Activated CD4-positive, alpha-beta T cell treated with anti-CD3 and anti-CD28 coated beads for 4 hours (primary cell): ENCODE results near the gene RPS6KA2.

Experiments
- DNase-seq, 2 donors: peaks; one replicate each; pipeline ENCODE4 v3.0.0-alpha.2; 2020

RPS6KA2 gene

DNA sequence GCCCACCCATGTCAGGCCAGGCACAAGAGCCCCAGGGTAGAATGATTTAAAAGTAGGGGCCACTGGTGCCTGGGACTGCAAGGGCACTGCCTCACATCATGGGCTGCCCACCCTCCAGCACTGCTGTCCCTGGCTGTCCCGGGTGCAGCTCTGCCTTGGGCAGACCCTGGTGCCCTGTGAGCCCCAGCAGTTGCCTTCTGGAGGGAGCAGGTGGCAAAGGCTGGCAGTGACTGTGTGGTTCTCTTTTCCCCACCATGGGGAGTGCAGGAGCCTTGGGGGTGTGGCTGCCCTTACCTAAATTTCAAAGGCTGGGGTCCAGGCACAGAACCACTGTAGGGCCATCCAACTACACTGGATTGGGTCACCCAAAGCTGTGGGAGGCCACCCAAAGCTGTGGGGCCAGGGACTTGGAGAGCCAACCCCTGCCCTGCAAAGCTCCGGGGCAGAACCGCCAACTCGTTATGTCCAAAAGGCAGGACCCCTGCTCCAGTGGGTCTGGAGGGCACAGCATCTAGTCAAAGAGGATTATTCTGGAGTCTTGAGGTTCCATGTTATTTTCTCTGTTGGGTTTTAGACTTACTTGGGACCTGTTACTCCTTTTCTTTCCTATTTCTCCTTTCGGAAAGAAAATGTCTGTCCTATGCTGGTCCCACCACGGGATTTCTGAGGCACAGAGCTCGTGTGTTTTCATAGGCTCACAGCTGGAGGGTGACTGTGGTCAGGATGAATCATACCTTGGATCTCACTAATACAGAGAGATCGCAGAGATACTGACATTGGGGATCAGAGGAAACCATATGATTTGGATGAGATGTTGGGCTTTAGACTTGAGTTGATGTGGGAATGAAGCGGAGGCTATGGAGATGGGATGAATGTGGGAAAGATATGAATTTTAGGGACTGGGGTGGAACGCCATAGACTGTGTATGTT, 105.9 kb downstream of the RPS6KA2 start:
- DNase-seq: no peak

DNA sequence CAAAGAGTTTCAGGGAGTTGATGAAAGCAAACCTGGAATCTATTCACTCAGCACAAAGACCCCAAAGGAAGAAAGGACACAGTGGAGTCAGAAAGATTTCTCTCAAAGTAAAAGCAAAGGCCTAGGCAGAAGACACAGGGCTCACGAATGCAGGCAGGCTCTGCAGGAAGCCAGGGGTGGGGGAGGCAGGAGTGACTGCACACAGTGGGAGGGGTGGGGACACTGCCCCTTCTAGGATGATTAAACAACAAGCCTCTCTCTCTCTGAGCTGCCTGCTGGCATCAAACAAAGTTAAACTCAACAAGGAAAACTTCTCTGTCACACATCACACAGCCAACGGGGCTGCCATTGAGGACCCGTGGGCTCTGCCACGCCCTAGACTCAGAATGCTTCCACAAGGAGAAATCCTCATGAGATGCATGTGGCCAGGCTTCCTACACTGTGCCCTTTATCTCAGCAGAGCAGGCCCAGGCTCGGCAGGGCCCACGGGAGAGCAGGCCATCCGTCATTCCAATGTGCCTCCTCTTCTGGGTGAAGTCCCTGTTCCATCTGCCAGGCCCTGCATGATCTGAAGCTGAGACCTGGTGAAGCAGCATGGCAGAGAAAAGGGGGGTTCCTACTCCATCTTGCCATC, 110.7 kb downstream of the RPS6KA2 start:
- DNase-seq: no peak

DNA sequence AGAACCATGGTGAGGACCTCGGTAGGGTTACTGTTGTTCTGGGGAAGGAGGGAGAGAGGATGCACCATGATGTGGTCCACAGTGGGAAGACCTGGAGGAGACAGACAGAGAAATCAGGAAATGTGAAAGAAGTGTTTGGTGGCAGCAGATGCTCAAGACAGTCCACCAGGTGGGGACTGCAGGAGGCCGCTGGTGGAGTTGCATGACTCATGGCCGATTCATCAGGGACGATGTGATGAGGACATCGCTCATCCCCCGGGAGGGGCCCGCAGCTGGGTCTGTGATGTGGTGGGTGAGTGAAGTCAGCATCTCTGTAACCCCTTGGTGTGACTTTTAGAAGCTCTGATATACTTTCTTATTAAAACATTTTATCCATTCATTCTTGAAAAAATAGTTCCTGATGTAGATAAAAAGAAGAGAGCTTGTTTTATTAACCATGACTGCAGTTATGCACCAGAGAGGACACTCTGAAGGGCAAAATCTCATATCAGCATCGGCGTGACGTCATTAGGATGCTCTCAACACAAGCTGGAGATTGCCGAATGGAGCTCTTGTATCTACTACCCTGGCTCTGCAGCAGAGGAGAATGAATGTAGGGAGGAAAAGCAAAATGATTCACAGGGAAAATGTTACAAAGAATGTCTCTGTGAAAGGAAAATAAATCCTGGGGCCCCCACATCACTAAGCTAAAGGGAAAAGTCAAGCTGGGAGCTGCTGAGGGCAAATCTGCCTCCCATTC, 111.8 kb downstream of the RPS6KA2 start:
- peak; percentile 46 to 62 for DNase-seq

DNA sequence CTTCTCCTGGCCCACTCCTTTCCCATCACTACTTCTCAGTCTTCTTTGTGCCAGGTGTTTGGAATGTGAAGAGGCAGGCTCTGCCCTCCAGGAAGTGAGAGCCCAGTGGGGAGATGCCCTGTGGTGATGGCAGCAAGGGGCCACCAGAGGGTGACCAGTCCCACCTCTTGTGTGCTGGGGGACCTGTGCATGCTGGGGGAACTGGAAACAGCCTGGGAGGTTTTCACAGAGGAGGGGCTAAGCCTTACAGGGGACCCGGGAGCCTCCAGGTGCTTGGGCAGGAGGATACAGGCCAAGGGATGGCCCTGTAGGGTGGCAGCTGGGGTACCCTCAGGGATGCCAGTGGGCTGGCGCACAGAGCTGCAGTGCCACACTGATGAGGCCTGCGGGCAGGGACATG, 112.9 kb downstream of the RPS6KA2 start:
- no peak for DNase-seq

DNA sequence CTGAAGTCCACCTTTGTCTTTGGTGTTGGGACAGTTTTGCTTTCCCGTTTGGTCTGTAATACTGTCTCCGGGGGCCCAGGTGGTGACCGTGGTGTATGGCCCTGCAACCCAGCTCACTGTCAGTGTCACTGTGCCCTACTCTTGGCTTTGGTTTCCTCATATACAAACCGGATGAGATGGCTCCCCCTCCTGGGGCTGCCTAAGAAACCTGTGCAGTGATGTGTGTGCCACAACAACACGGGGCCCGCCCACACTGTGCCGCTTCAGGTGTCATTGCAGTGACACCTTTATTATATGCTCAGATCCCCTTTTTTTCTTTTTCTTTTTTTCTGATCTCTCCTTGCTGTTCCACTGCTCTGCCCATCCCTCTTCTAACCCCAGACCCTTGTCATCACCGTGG, 114.5 kb downstream of the RPS6KA2 start:
- peak; percentile 48 to 52 for DNase-seq

DNA sequence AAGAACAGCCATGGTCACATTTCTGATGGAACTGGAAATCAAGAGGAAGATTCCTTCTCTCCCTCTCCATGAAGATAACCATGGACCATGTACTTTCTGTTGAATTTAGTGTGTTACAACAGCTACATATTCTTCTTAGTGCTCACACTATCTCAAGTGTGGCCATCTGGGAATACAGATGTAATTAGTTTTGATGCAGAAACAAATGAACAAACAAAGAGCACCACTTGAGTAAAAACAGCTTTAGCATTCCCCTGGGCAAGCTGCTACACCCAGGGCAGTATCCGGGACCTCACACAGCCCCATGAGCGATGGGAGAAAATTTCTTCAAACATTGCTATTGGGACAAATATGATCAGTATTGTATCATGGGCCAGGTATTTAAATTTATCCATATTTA, 115.7 kb downstream of the RPS6KA2 start:
- DNase-seq: no peak

DNA sequence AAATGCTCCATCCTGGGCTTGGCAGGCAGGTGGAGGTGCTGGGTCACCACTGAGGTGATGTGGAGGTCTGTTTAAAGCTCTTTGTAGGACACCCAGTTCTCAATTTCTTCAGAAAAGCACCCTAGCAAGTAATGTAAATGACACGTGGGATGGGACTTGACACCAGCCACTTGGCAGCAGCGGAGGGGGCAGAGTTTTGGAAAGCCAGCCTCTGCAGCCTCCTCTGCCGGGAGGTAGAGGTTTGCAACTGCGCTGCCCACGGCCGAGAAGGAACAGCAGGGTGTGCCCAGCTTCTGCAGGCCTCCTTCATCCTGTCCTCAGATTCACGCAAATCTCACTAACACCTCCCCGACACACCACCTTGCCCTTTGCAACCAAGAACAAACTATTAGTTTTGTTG, 117.9 kb downstream of the RPS6KA2 start:
- no peak for DNase-seq

DNA sequence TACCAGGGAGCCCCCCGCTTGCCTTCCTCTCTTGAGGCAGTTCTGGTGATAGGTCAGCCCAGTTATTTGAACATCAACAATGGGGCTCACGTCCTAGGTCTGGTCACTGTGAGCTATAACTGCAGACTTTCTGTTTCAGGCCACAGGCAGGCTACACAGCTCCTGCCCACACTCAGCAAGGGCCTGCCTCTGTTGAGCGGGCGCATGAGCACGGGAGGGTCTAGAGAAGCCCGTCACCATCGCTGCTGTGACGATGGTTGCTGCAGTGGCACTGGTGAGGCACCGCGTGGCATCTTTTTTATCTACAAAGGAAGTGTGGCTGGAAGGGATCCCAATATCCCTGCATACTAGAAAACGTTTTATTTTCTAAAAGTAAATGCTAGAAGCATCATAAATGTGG, 118.3 kb downstream of the RPS6KA2 start:
- no peak for DNase-seq

DNA sequence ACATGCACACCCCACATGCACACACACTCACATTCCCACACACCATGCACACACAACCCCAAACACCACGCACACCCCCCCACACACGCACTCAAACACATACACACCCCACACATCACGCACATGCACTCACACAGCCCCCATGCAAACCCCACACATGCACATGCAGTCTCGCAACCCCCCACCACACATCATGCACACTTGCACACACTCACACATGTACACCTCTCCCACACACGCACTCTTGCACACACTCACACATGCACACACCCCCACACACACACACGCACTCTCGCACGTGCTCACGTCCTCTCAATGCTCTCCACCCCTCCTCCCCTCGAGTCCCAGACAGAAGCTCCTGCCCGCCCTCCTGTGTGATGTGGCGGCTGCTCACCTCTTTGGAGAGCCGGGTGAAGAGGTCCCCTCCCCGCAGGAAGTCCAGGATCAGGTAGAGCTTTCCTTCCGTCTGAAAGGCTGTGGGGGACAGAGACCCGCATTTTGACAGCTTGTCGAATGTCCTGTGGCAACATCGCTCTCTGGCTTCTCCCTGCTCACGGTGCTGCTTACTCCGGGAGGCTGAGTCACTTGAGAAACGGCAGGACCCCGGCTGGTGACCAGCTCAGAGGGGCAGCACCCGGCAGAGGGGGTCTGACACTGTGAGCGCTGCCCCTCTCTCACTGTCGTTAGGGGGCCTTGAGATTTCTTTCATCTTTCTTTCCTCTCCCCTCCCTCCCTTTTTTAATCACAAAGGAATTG, 119.1 kb downstream of the RPS6KA2 start:
- no peak for DNase-seq

DNA sequence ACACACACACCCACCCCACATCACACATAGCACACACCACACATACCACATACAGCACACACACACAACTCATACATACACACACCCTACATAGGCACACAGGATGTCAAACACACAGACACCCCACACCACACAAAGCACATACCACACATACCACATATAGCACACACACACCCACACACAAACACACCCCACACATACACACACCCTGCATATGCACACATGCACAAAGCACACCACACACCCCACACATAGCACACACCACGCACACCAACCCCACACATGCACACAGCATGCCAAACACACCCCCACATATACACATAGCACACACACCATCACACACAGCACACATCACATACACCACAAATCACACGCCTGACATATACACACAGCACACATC, 119.7 kb downstream of the RPS6KA2 start:
- DNase-seq: no peak

DNA sequence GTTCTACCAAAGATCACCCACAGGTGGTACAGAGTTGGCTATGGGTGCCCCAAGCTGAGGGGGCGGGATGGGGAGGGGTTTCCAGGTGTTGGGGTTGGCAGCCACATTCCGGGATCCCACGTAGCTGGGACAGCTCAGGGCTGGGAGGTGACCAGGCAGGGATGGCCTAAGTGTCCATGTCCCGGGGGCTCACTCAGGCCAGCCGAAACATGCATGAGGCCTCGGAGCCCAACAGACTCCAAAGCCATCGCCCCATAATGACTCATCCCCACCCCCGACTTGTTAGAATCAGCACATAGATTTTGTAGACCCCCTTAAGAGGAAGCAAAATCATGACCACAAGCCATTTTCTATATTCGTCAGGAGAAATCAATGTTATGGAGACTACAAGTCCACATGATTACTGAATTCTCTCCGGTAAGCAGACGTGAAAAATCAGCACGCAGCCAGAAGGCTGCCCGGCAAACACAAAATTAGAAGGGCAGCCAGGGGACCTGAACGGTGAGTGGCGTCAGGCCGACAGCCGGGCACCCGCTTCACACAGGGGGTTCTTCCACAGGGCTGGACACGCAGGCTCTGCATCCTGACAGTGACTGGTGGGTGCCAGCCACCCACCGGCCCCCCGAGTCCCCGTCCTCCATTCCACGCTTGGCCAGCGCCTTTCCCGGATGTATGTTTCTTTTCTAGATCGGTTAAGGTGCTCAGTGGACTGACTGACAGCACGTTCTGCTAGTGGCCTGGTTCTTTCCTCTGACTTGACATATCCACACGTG, 121.7 kb downstream of the RPS6KA2 start:
- no peak for DNase-seq

DNA sequence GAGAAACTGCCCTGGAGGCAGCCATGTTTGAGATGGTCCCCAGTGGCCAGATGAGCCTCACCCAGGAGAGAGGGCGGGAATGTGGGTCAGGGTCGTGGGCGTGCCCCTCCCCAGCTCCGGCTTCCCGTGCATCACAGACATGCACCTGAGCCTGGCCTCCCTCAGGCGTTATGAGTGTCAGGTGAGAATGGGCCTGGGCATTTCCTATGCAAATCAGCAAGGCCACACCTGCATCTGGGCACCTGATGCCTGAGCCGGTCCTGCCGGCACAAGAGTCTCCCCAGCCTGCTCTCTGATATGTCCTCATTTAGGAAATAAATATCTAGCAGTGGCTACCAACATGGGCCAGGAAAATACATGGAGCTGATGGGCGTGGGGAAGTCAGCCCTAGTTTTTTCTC, 123.0 kb downstream of the RPS6KA2 start:
- DNase-seq: no peak

DNA sequence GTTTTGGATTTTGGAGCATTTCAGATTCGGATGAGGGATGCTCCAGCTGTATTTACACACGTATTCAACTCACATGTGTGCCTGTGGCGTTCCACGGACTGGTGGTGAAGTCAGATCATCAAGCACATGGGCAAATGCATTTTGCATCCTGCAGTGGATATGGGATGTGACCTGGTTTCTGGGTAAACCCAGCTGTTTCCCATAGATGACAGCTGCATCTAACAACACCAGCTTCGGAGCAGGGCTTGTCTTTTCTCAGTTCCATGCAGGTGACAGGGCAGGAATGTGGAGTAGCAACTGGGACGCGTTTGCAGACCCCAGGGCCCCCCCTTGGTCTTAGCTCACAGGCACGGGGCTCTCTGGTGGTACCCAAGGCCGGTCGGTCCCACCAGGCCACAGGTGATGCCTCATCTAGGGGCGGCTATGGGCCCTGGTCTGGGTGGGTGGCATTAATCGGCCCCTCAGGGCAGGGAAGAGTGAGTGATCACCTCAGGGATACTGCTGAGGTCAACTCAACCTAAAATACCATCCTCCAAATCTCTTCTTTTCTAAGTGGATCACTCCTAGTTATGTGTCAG, 123.8 kb downstream of the RPS6KA2 start:
- DNase-seq: no peak

DNA sequence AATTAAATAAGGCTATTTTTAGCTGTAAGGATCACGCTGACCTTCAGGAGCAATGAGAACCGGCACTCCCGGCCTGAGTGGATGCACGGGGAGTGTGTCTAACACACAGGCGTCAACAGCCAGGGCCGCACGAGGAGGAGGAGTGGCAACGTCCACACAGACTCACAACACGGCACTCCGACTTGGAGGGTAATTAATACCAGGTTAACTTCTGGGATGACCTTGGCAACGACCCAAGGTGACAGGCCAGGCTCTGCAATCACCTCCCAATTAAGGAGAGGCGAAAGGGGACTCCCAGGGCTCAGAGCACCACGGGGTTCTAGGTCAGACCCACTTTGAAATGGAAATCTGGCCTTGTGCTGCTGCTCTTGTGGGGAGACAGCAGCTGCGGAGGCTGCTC, 124.6 kb downstream of the RPS6KA2 start:
- no peak for DNase-seq

DNA sequence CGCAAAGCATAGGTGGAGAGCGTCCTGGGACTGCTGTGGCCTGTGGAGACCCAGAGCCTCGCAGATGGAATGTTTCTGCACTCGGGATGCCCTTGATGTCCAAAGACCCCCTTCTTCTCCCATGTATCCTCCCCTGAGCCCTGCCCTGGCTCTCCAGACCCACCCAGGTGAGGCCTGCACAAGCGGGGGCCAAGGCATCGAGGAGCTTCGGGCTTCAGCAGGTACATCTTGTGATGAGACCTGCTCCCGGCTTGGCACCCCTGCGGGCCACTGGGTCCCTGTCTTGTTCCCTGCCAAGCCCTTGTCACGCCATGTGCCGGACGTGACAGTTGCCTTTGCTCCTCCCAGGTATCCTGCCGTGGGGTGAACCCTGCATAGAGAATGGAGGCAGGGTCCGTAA, 125.8 kb downstream of the RPS6KA2 start:
- no peak for DNase-seq

DNA sequence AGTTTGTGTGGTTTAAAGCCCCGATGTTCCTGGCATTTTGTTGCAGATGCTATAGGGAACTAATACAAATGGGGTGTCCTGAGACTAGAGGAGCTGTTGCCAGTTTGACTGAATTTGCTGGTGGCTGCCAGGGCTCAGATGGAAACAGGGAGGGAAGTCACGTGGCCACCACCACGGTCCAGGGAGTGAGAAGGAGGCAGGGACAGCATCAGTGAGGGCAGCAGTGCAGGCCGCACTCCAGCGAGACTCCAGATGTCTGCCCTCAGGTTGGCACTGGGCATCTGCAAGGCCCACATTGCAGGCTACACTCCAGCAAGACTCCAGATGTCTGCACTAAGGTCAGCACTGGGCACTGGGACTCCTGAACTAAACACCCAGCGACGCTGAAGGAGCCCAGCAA, 126.8 kb downstream of the RPS6KA2 start:
- no peak for DNase-seq

DNA sequence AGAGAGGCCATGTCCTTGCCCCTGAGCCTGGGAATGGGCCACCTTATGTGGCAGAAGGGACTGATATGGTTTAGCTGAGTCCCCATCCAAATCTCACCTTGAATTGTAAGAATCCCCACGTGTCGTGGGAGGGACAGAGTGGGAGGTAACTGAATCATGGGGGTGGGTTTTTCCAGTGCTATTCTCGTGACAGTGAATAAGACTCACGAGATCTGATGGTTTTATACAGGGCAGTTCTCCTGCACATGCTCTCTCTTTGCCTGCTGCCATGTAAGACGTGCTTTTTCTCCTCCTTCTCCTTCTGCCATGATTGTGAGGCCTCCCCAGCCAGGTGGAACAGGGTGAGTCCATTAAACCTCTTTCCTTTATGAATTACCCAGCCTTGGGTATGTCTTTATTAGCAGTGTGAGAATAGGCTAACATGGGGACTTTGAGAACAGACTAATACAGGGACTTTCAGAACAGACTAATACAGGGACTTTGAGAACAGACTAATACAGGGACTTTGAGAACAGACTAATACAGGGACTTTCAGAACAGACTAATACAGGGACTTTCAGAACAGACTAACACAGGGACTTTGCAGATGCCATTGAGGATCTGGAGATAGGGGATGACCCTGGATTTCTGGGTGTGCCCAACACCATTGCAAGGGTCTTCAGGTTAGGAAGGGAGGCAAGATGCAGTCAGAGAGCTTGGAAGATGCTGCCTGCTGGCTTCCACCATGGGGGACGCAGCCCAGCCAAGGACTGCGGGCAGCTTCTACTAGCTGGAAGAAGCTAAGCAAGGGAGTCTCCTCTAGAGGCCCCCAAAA, 127.5 kb downstream of the RPS6KA2 start:
- DNase-seq: no peak

DNA sequence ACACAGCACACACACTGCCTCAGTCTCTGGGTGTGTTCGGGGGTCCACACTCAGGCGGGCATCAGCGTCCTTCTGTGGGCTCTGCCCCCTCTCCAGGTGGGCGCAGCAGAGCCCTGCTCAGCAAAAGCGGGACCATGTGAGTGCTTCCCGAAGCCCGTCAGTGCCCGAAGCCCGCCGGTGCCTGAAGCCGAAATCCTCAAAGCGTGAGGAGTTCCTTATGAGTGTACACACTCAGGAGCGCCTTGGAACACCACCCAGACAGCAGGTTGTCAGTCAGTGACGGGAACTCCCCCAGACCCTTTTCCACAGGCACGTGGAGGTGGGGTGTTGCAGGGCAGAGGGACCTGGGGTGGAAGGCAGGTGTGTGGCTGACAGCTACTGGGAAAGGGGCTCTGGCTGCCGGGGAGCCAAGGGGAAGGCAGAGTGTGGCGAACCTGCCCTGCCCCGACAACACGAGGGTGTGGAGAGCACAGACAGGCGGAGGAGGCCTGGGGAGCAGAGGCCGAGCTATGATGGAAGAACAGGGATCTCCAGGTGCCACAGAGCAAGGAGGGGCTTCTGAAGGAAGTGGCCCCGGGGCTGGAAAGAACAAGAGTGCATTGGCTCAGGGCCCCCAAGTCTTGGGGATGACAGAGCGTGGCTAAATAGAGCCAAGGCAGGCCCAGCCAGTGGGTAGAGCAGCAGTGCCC, 128.2 kb downstream of the RPS6KA2 start:
- no peak for DNase-seq

DNA sequence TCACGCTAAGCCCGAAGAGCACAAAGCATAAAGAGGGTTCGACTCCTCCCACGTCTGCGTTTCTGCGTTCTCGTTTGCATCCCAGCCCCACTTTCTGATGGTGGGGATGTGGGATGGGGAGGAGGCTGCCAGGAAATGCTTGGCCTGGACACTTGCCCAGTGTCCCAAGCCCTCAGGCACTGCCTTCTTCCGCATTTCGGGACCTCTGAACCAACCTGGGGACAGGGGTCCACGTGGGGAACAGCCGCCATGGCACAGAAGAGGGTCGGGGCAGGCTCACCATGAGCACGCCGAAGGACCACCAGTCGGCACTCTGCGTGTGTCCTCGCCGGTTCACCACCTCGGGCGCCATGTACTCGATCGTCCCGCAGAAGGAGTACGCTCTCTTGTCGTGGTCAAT, 128.8 kb downstream of the RPS6KA2 start:
- no peak for DNase-seq
